GM12873 (cell line): ENCODE data around the gene TRH.
A peak's percentile ranks its signal among the peaks of the same experiment; 100 is the strongest.

Experiments
- CTCF ChIP-seq: IDR thresholded peaks from 2 replicates; pipeline ENCODE4 v1.5.1; 2012; ENCODE audit warnings: low read depth, mild to moderate bottlenecking, moderate library complexity, low read length, control low read depth; ENCODE audit not compliant: insufficient read depth; ENCODE audit errors: missing control alignments

TRH gene

GRCh38 chr3:130026146-130026829, 51.8 kb downstream of the TRH start:
- TF ChIP-seq CTCF: peak; percentile 47
